IMR-90 (cell line): Measurements from ENCODE around the gene CCDC137. TPM values are rescaled to one million over a fixed set of nuclear protein-coding genes. Genes with fewer than 3 reads are reported as not detected.

Experiments
- ATAC-seq: fragments of 200-7000 bp; cut with Tn5 transposase; 2 replicates; pipeline ENCODE4 v1.9.1; 2020; ENCODE audit warnings: low read depth, mild to moderate bottlenecking, moderate library complexity
- BruUV-seq: library from RNA; stranded (reverse); fragments of 400-500 nt; replicated peaks from 2 replicates; lab custom pipeline; 2021; lab: Mats Ljungman, UMichigan
- CTCF ChIA-PET: fragments of 300-600 bp; formaldehyde crosslinking; extraction: SDS; loops from one replicate; lab custom pipeline; 2021; ENCODE audit warnings: antibody characterized with exemption; lab: Yijun Ruan, JAX
- POLR2A ChIA-PET: fragments of 300-600 bp; sonication (Branson Sonifier 250); formaldehyde crosslinking; loops from one replicate; lab custom pipeline; 2022; ENCODE audit warnings: antibody characterized with exemption; ENCODE audit not compliant: unreplicated experiment; lab: Charles Lee
- DNase-seq: peaks from one replicate; pipeline ENCODE4 v3.0.0; 2013
- H2AFZ ChIP-seq: replicated peaks from 2 replicates; pipeline ENCODE3; 2013; ENCODE audit warnings: low read length, mild to moderate bottlenecking; ENCODE audit not compliant: poor library complexity
- H2AK5ac ChIP-seq: 2 replicates; pipeline ENCODE4 v1.6.1; 2013; ENCODE audit warnings: low read depth, low read length, inconsistent platforms
- H2AK9ac ChIP-seq: replicated peaks from 2 replicates; pipeline ENCODE3; 2013; ENCODE audit warnings: mild to moderate bottlenecking, low read depth, low read length, moderate library complexity; ENCODE audit not compliant: poor library complexity
- H2BK120ac ChIP-seq: 2 replicates; pipeline ENCODE4 v1.6.1; 2013; ENCODE audit warnings: low read depth, low read length, inconsistent platforms
- H2BK15ac ChIP-seq: 3 replicates; pipeline ENCODE4 v1.6.1; 2013; ENCODE audit warnings: low read depth, low read length, inconsistent platforms
- H2BK20ac ChIP-seq: 2 replicates; pipeline ENCODE4 v1.6.1; 2013; ENCODE audit warnings: low read depth, mild to moderate bottlenecking, inconsistent platforms, low read length, moderate library complexity
- H2BK5ac ChIP-seq: 2 replicates; pipeline ENCODE4 v1.6.1; 2013; ENCODE audit warnings: mild to moderate bottlenecking, low read depth, low read length, inconsistent platforms; ENCODE audit not compliant: poor library complexity, severe bottlenecking
- H3K14ac ChIP-seq: replicated peaks from 2 replicates; pipeline ENCODE4 v1.6.1; 2013; ENCODE audit warnings: low read depth, low read length, inconsistent platforms
- H3K18ac ChIP-seq: 2 replicates; pipeline ENCODE4 v1.6.1; 2013; ENCODE audit warnings: low read depth, low read length, control low read depth
- H3K23ac ChIP-seq: 2 replicates; pipeline ENCODE4 v1.6.1; 2013; ENCODE audit warnings: low read depth, low read length, inconsistent platforms
- H3K27ac ChIP-seq: 2 replicates; pipeline ENCODE4 v1.5.1; 2013; ENCODE audit warnings: mild to moderate bottlenecking, control low read depth, low read length; ENCODE audit not compliant: insufficient read depth
- H3K27me3 ChIP-seq: 2 replicates; pipeline ENCODE4 v1.6.1; 2013; ENCODE audit warnings: low read length; ENCODE audit not compliant: control insufficient read depth, insufficient read depth
- H3K36me3 ChIP-seq: 2 replicates; pipeline ENCODE4 v1.6.1; 2013; ENCODE audit warnings: low read length, mixed read lengths; ENCODE audit not compliant: control insufficient read depth, insufficient read depth
- H3K4ac ChIP-seq: 2 replicates; pipeline ENCODE4 v1.6.1; 2013; ENCODE audit warnings: low read depth, low read length, inconsistent platforms
- H3K4me1 ChIP-seq: 2 replicates; pipeline ENCODE4 v1.6.1; 2013; ENCODE audit warnings: low read length, mixed read lengths; ENCODE audit not compliant: control insufficient read depth, insufficient read depth
- H3K4me2 ChIP-seq: 2 replicates; pipeline ENCODE4 v1.6.1; 2013; ENCODE audit warnings: low read depth, mild to moderate bottlenecking, control low read depth, low read length, moderate library complexity
- H3K4me3 ChIP-seq: 2 replicates; pipeline ENCODE4 v1.5.1; 2013; ENCODE audit warnings: low read depth, mild to moderate bottlenecking, control low read depth, low read length, moderate library complexity; ENCODE audit not compliant: insufficient read depth
- H3K56ac ChIP-seq: 2 replicates; pipeline ENCODE4 v1.6.1; 2013; ENCODE audit warnings: low read length, inconsistent platforms; ENCODE audit not compliant: insufficient read depth; ENCODE audit errors: extremely low read depth
- H3K79me1 ChIP-seq, 2 experiments: 2 replicates each; pipeline ENCODE4 v1.6.1; 2013; ENCODE audit warnings: low read length in 2 of 2, inconsistent platforms in 1 of 2, low read depth in 1 of 2
- H3K9ac ChIP-seq: 2 replicates; pipeline ENCODE4 v1.6.1; 2013; ENCODE audit warnings: low read depth, low read length, control low read depth
- H3K9me1 ChIP-seq: 2 replicates; pipeline ENCODE4 v1.6.1; 2013; ENCODE audit warnings: low read length, inconsistent platforms; ENCODE audit not compliant: insufficient read depth
- H3K9me3 ChIP-seq: 2 replicates; pipeline ENCODE4 v1.6.1; 2013; ENCODE audit warnings: low read length; ENCODE audit not compliant: control insufficient read depth, insufficient read depth
- H4K20me1 ChIP-seq: 2 replicates; pipeline ENCODE4 v1.6.1; 2013; ENCODE audit warnings: low read length, inconsistent platforms; ENCODE audit not compliant: insufficient read depth
- H4K5ac ChIP-seq: 2 replicates; pipeline ENCODE4 v1.6.1; 2013; ENCODE audit warnings: mild to moderate bottlenecking, low read depth, low read length, control low read depth
- H4K8ac ChIP-seq, 2 experiments: 2 replicates each; pipeline ENCODE4 v1.6.1; 2013; ENCODE audit warnings: low read depth in 2 of 2, low read length in 2 of 2, control low read depth in 1 of 2, inconsistent platforms in 1 of 2
- H4K91ac ChIP-seq: 2 replicates; pipeline ENCODE4 v1.6.1; 2013; ENCODE audit warnings: low read depth, low read length, inconsistent platforms; ENCODE audit not compliant: insufficient read depth
- BHLHE40 ChIP-seq: fragments of 150-350 bp; IDR thresholded peaks from 2 replicates; pipeline ENCODE4 v1.6.1; 2016; ENCODE audit warnings: mild to moderate bottlenecking, low read depth, low read length
- CEBPB ChIP-seq: IDR thresholded peaks from 2 replicates; pipeline ENCODE4 v1.6.1; 2012; ENCODE audit warnings: low read depth, low read length, improper control_type of control experiment
- CHD1 ChIP-seq: IDR thresholded peaks from 2 replicates; pipeline ENCODE4 v1.6.1; 2012; ENCODE audit warnings: low read depth, low read length, improper control_type of control experiment
- FOS ChIP-seq: fragments of 150-350 bp; IDR thresholded peaks from 2 replicates; pipeline ENCODE4 v1.6.1; 2016; ENCODE audit warnings: low read depth, low read length
- MAFK ChIP-seq: IDR thresholded peaks from 2 replicates; pipeline ENCODE4 v1.6.1; 2012; ENCODE audit warnings: low read depth, low read length, improper control_type of control experiment
- MAZ ChIP-seq: IDR thresholded peaks from 2 replicates; pipeline ENCODE4 v1.6.1; 2012; ENCODE audit warnings: low read depth, mild to moderate bottlenecking, low read length, improper control_type of control experiment, moderate library complexity, borderline replicate concordance
- MXI1 ChIP-seq: IDR thresholded peaks from 2 replicates; pipeline ENCODE4 v1.6.1; 2012; ENCODE audit warnings: low read depth, mild to moderate bottlenecking, low read length, moderate library complexity, borderline replicate concordance
- NFE2L2 ChIP-seq: fragments of 150-350 bp; IDR thresholded peaks from 2 replicates; pipeline ENCODE4 v1.6.1; 2016; ENCODE audit warnings: low read depth, mild to moderate bottlenecking, low read length
- POLR2A ChIP-seq: IDR thresholded peaks from 2 replicates; pipeline ENCODE4 v1.6.1; 2012; ENCODE audit warnings: mild to moderate bottlenecking, low read depth, low read length
- RAD21 ChIP-seq: IDR thresholded peaks from 2 replicates; pipeline ENCODE4 v1.6.1; 2012; ENCODE audit warnings: low read length, improper control_type of control experiment
- RCOR1 ChIP-seq: IDR thresholded peaks from 2 replicates; pipeline ENCODE4 v1.6.1; 2012; ENCODE audit warnings: mild to moderate bottlenecking, low read length, improper control_type of control experiment; ENCODE audit not compliant: insufficient replicate concordance
- SMC3 ChIP-seq: fragments of 150-350 bp; IDR thresholded peaks from 2 replicates; pipeline ENCODE4 v1.6.1; 2016; ENCODE audit warnings: low read depth, mild to moderate bottlenecking, antibody characterized with exemption, low read length, moderate library complexity
- WGBS, 2 experiments: methylation state at CpG; one replicate each; pipeline versions ENCODE4 v1.1.5 to v1.1.7; 2013; ENCODE audit warnings: missing lambda C conversion rate in 2 of 2; ENCODE audit not compliant: insufficient read length in 1 of 2; ENCODE audit errors: extremely low coverage in 2 of 2; 5-methylcytosine and 5-hydroxymethylcytosine counted together
- dilution Hi-C: fragments of 300-500 bp; cut with HindIII; formaldehyde crosslinking; loops from one replicate; pipeline ENCODE4 v1.14.3; 2018; ENCODE audit warnings: low sequenced_read_pairs; ENCODE audit not compliant: unreplicated experiment
- in situ Hi-C: fragments of 300-500 bp; cut with MboI; formaldehyde crosslinking; loops from 3 replicates; pipeline ENCODE4 v1.14.3; 2019; ENCODE audit warnings: low sequenced_read_pairs, inconsistent platforms, mixed read lengths
- intact Hi-C: fragments of 100-400 bp; cut with micrococcal nuclease; formaldehyde crosslinking; loops from 2 replicates; pipeline ENCODE4 v1.10.0; 2022
- polyA plus RNA-seq, 3 experiments: library from polyadenylated mRNA; depleted of rRNA; stranded (reverse); fragments of >200 nt; gene quantifications; 2 replicates each; pipeline ENCODE4 v1.2.3, GENCODE V29; 2012; ENCODE audit warnings: low replicate concordance in 1 of 3
- total RNA-seq: library from RNA; depleted of rRNA; stranded (reverse); fragments of >200 nt; gene quantifications from 2 replicates; pipeline ENCODE4 v1.2.3, GENCODE V29; 2012
- TF ChIP-seq, protein P1 (sequence below): fragments of 150-350 bp; IDR thresholded peaks from 2 replicates; pipeline ENCODE4 v1.6.1; 2016; ENCODE audit warnings: low read depth, mild to moderate bottlenecking, low read length, moderate library complexity, borderline replicate concordance

CCDC137 gene
- total and polyA plus RNA-seq, 2 of the 4 experiments (the other 2 are of a cell fraction) = 7.5 to 18.4 TPM

DNA sequence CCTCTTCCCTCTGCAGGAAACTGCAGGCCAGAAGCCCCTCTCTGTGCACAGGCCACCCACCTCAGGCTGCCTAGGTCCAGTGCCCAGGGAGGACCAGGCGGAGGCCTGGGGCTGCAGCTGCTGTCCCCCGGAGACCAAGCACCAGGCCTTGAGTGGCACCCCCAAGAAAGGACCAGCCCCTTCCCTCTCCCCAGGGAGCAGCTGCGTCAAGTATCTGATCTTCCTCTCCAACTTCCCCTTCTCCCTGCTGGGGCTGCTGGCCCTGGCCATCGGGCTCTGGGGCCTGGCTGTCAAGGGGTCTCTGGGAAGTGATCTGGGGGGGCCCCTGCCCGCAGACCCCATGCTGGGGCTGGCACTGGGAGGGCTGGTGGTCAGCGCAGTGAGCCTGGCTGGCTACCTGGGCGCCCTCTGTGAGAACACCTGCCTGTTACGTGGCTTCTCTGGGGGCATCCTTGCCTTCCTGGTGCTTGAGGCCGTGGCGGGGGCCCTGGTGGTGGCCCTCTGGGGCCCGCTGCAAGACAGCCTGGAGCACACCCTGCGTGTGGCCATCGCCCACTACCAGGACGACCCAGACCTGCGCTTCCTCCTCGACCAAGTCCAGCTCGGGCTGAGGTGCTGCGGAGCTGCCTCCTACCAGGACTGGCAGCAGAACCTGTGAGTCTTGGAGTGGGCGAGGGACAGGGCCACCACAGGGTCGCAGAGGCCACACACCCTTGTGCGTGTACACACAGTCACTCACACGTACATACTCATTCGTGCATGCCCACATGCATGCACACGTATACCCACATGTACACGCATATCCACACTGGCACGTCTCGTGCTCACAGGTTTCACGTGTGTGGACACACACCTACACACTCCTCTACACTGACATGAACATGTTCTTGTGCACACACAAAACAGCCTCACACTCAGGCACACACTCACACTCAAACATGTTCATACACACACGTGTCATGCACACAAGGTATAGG is 21.3 kb upstream of the CCDC137 start (continued):
- no peak for TF ChIP-seq MXI1
- TF ChIP-seq NFE2L2 = no peak

DNA sequence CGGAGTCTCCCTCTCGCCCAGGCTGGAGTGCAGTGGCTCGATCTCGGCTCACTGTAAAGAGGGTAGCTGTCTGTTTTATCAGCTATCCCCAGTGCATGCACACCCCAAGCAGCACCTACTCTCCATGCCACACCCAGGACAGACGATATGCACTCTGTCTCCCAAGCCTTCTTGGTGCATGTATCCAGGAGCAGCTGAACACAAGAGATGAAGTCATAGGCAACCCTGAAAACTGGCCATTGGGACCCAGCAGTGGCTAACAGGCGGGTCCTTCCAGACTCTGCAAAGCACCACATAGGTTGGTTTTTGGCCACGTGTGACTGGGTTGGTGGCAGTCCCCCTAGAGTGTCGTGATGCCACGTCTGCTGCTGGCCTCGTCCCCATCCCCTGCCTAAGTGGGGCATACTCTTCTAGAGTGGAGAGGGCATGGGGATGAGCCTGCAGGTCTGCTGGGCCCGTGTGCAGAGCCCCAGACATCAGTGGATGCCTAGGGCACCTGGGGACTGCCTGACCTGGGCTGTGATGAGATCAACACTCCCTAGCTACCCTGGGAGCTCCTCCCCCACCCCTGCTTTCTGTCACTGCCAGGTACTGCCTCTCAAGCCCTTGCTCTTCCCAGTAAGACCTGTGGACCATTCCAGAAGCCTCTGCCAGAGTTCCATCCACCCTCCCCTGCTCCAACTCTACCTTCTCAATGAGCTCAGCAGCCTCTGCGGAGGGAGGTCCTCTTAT is 19.5 kb upstream of the CCDC137 start:
- Histone ChIP-seq H3K4me3 (no peak overlapping the region), H2AK5ac (no peak overlapping the region), H2AFZ (no peak overlapping the region), H3K14ac (no peak overlapping the region), H3K4ac (no peak overlapping the region), H3K79me1 (peaks cover 0 to 6% of the 10 kb centered on the region in 2 experiments; a peak in 1 of 4 replicates), H3K36me3 (0 out of 2 replicates have a peak, but pooled peaks cover 2% of the 10 kb centered on the region), H3K4me1 (peaks cover 11% of the 10 kb centered on the region), H2BK5ac (no peak overlapping the region), H3K4me2 (no peak overlapping the region), H3K23ac (no peak overlapping the region), H2BK120ac (no peak overlapping the region), H3K27ac (no peak overlapping the region), H4K20me1 (peaks cover 3% of the 10 kb centered on the region; the same call in 1 of the 2 replicates), H3K9me1 (peaks cover 11% of the 10 kb centered on the region), H4K8ac (no peak overlapping the region), H4K91ac (no peak overlapping the region), H2AK9ac (no peak overlapping the region), H3K18ac (no peak overlapping the region), H4K5ac (no peak overlapping the region), H3K9ac (no peak overlapping the region), H2BK20ac (no peak overlapping the region), H3K56ac (no peak overlapping the region), H3K27me3 (peaks cover 19% of the 10 kb centered on the region), H3K9me3 (peaks cover 8% of the 10 kb centered on the region; the same call in 1 of the 2 replicates), H2BK15ac (no peak overlapping the region)
- dilution Hi-C loops (no loop called here), in situ Hi-C loops (no loop called here), intact Hi-C loops (no loop called here)
- ChIA-PET CTCF (no interaction called here), POLR2A (interaction anchor here (0.7 kb wide), 1 partner anchor 225 kb away, joined by 4 read pairs; no protein-coding TSS in a partner anchor)
- ATAC-seq = no peak
- no peak for TF ChIP-seq RAD21
- TF ChIP-seq FOS = no peak
- TF ChIP-seq BHLHE40 = no peak
- TF ChIP-seq SMC3 = no peak
- TF ChIP-seq MAZ = no peak
- no peak for TF ChIP-seq NFE2L2
- no peak for TF ChIP-seq CHD1
- TF ChIP-seq, protein P1, sequence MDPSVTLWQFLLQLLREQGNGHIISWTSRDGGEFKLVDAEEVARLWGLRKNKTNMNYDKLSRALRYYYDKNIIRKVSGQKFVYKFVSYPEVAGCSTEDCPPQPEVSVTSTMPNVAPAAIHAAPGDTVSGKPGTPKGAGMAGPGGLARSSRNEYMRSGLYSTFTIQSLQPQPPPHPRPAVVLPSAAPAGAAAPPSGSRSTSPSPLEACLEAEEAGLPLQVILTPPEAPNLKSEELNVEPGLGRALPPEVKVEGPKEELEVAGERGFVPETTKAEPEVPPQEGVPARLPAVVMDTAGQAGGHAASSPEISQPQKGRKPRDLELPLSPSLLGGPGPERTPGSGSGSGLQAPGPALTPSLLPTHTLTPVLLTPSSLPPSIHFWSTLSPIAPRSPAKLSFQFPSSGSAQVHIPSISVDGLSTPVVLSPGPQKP = no peak
- no peak for TF ChIP-seq CEBPB
- no peak for TF ChIP-seq MAFK
- TF ChIP-seq POLR2A = no peak
- TF ChIP-seq RCOR1 = no peak
- no peak for DNase-seq
- 100% methylated on average over 1 of the region's 12 CpGs; no CpG with 5 or more reads in 1 of the 2 experiments for WGBS, 2 experiments
- no TSS peak for BruUV-seq
